GM12873 (cell line): ENCODE measurements around the gene KLKB1.
A peak's percentile ranks its signal among the peaks of the same experiment; 100 is the strongest.

Experiments used
- CTCF ChIP-seq: IDR thresholded peaks from 2 replicates; pipeline ENCODE4 v1.5.1; 2012; ENCODE audit warnings: low read depth, mild to moderate bottlenecking, moderate library complexity, low read length, control low read depth; ENCODE audit not compliant: insufficient read depth; ENCODE audit errors: missing control alignments

KLKB1 gene

GRCh38 chr4:186297013-186297645 lies 69.8 kb downstream of the KLKB1 start:
- TF ChIP-seq CTCF, result peak; percentile 59

GRCh38 chr4:186298031-186298647 lies 70.8 kb downstream of the KLKB1 start:
- no peak for TF ChIP-seq CTCF

GRCh38 chr4:186299291-186299690 lies 72.0 kb downstream of the KLKB1 start:
- TF ChIP-seq CTCF, result no peak

- TF ChIP-seq CTCF, result no peak
Measured at GRCh38 chr4:186300659-186301390, 73.5 kb downstream of the KLKB1 start.

GRCh38 chr4:186304216-186304615 lies 76.9 kb downstream of the KLKB1 start:
- no peak for TF ChIP-seq CTCF

GRCh38 chr4:186304866-186305505 lies 77.7 kb downstream of the KLKB1 start:
- no peak for TF ChIP-seq CTCF

GRCh38 chr4:186307497-186307896 lies 80.2 kb downstream of the KLKB1 start:
- TF ChIP-seq CTCF, result no peak
